Ovary (tissue), 3 donors: ENCODE results near the gene KRTAP9-9.

ENCODE experiments used
- EP300 ChIP-seq: sonication (generic); formaldehyde crosslinking; IDR thresholded peaks from one replicate; pipeline ENCODE4 v1.6.1; 2017; ENCODE audit warnings: antibody characterized with exemption
- POLR2A ChIP-seq: fragments of 450-650 bp; IDR thresholded peaks from one replicate; pipeline ENCODE4 v1.6.1; 2017; ENCODE audit warnings: antibody characterized with exemption, mild to moderate bottlenecking, moderate library complexity
- TF ChIP-seq, protein P1 (sequence below), 3 donors: fragments of 450-650 bp in 2 of 3; fragments of 200-600 bp in 1 of 3; IDR thresholded peaks; one replicate each; pipeline versions ENCODE4 v1.5.1 to v1.8.0; 2016 to 2022; ENCODE audit warnings: antibody characterized with exemption in 3 of 3, mild to moderate bottlenecking in 1 of 3
- donor health status: DM: no; HTN: no; CAD: no.

DNA sequence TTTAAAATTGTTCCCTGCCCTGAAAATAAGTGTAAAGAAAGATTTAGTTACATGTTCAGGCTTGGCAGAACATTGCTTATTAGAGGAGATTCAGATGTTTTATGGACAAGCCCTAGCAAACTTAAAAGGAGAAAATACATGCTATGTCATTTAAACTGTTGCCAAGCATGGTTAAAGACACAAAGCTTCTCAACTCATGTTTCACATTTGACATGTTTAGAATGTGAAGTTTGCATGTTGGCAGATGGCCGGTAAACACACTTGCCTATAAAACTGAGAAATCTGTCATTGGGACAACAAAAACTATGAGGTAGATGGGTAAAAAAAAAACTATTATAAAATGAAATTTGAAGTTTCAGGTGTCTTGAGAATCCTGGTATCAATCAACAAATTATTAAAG is 41.7 kb downstream of the KRTAP9-9 start:
- TF ChIP-seq, protein P1, sequence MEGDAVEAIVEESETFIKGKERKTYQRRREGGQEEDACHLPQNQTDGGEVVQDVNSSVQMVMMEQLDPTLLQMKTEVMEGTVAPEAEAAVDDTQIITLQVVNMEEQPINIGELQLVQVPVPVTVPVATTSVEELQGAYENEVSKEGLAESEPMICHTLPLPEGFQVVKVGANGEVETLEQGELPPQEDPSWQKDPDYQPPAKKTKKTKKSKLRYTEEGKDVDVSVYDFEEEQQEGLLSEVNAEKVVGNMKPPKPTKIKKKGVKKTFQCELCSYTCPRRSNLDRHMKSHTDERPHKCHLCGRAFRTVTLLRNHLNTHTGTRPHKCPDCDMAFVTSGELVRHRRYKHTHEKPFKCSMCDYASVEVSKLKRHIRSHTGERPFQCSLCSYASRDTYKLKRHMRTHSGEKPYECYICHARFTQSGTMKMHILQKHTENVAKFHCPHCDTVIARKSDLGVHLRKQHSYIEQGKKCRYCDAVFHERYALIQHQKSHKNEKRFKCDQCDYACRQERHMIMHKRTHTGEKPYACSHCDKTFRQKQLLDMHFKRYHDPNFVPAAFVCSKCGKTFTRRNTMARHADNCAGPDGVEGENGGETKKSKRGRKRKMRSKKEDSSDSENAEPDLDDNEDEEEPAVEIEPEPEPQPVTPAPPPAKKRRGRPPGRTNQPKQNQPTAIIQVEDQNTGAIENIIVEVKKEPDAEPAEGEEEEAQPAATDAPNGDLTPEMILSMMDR (IDR thresholded peaks at IDR 0.05), result no peak
- TF ChIP-seq EP300 (no peak), POLR2A (no peak)
